ENCODE data around the gene RASSF6.
"Not testable (repeated sequence)": the region's sequence is repeated elsewhere in the genome, so short reads cannot be mapped to it uniquely, and the experiment has no call there.

RASSF6 gene

DNA sequence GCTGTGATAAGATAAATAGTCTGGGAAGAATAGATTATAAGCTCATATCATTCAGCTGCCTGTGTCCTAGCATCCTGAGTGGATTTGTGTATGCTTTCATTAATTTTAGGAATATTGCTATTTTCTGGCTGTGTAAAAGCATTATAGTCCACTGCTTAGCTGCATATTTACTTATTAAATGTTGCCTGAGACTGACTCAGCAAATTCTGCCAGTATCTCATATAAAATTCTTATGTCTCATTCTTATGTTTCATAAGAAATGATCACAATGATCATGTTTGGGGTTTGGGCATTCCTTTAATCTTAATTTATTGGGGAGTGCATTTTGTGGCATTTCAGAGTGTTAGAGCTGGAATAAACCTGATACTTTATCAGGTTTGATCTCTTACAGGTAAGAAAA, 34.9 kb downstream of the RASSF6 start:
- H3K27me3 Mint-ChIP-seq (ENCODE audit: low read depth, poor library complexity), result no peaks in the 10 kb centered on the region
- no peak overlapping the region for H3K27ac Mint-ChIP-seq
- no peak for DNase-seq

DNA sequence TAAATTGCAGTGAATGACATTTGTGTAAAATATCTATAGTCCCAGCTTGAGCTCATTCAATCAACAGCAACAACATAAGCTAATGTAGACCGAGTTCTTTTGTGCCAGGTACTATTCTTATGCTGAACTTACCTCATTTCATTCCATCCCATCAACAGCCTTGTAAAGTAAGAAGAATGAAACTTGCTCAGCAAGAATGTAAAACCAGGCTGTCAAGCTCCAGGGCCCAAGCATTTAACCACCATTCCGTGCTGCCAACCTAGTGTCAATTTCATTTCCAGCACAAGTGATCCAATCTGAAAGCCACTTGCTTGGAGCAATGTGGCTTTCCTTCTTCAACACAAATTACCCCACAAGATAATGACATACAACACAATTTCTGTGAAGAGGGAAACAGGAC, 36.6 kb downstream of the RASSF6 start:
- DNase-seq, result no peak
- Mint-ChIP-seq H3K36me3 (ENCODE audit: low read depth) (no peaks in the 10 kb centered on the region), H3K4me1 (no peaks in the 10 kb centered on the region), H3K27me3 (ENCODE audit: low read depth, poor library complexity) (no peaks in the 10 kb centered on the region), H3K4me3 (no peak overlapping the region), H3K9me3 (no peaks in the 10 kb centered on the region), H3K27ac (no peak overlapping the region)
- TF ChIP-seq, protein P1, sequence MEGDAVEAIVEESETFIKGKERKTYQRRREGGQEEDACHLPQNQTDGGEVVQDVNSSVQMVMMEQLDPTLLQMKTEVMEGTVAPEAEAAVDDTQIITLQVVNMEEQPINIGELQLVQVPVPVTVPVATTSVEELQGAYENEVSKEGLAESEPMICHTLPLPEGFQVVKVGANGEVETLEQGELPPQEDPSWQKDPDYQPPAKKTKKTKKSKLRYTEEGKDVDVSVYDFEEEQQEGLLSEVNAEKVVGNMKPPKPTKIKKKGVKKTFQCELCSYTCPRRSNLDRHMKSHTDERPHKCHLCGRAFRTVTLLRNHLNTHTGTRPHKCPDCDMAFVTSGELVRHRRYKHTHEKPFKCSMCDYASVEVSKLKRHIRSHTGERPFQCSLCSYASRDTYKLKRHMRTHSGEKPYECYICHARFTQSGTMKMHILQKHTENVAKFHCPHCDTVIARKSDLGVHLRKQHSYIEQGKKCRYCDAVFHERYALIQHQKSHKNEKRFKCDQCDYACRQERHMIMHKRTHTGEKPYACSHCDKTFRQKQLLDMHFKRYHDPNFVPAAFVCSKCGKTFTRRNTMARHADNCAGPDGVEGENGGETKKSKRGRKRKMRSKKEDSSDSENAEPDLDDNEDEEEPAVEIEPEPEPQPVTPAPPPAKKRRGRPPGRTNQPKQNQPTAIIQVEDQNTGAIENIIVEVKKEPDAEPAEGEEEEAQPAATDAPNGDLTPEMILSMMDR (IDR thresholded peaks at IDR 0.05), result no peak

More for the DNA sequence above, 34.9 kb downstream of the RASSF6 start:
- H3K4me1 Mint-ChIP-seq, result no peaks in the 10 kb centered on the region
- TF ChIP-seq, protein P1 (IDR thresholded peaks at IDR 0.05), result no peak
- H3K9me3 Mint-ChIP-seq, result no peaks in the 10 kb centered on the region
- H3K36me3 Mint-ChIP-seq (ENCODE audit: low read depth), result no peaks in the 10 kb centered on the region
- H3K4me3 Mint-ChIP-seq, result no peak overlapping the region

DNA sequence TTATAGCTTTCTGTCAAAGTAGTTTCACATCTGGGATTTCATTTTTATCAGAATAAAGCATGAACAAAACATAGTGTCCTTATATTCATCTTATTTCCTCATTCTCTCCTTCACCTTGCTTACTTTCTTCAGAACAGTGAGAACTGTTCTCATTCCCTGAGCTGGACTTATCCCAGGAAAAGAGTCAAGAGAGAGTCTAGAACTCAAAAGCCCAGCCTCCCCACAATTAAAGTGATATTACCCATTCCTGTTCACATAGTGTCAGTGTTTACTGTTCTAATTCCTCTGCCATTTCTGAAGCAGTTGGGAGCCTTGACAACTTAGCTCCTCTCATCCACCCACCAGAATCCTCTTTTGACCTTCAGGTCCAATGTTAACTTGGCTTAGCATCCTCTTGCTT, 42.9 kb downstream of the RASSF6 start:
- DNase-seq, result no peak
- H3K36me3 Mint-ChIP-seq (ENCODE audit: low read depth), result no peaks in the 10 kb centered on the region
- H3K9me3 Mint-ChIP-seq, result no peaks in the 10 kb centered on the region
- no peaks in the 10 kb centered on the region for H3K4me1 Mint-ChIP-seq
- TF ChIP-seq, protein P1 (IDR thresholded peaks at IDR 0.05), result no peak
- H3K4me3 Mint-ChIP-seq, result no peak overlapping the region
- no peak overlapping the region for H3K27ac Mint-ChIP-seq
- peaks cover 3% of the 10 kb centered on the region for H3K27me3 Mint-ChIP-seq (ENCODE audit: low read depth, poor library complexity)

DNA sequence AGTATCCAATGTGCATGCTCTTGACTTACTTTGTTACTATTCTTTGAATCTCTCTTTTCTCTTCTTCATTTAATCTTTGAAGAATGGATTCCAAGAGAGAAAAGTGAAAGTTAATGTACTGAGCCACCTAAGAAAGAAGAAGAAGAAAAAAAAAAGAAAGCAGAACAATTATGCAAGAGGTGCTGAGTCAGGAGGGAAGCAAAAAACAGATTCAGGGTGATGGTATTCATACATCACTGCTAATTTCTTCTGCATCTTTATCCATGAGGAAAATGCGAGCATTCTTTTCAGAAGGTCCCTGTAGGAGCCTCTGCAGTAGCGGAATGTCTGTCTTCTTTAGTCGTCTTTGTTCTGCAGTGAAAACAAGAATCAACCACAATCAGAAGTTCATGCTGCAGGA, 43.9 kb downstream of the RASSF6 start:
- peaks cover 3% of the 10 kb centered on the region for H3K27me3 Mint-ChIP-seq (ENCODE audit: low read depth, poor library complexity)
- H3K4me1 Mint-ChIP-seq, result no peaks in the 10 kb centered on the region
- H3K4me3 Mint-ChIP-seq, result no peak overlapping the region
- H3K36me3 Mint-ChIP-seq (ENCODE audit: low read depth), result no peaks in the 10 kb centered on the region
- no peak overlapping the region for H3K27ac Mint-ChIP-seq
- no peaks in the 10 kb centered on the region for H3K9me3 Mint-ChIP-seq
- TF ChIP-seq, protein P1 (IDR thresholded peaks at IDR 0.05), result no peak
- DNase-seq, result no peak

DNA sequence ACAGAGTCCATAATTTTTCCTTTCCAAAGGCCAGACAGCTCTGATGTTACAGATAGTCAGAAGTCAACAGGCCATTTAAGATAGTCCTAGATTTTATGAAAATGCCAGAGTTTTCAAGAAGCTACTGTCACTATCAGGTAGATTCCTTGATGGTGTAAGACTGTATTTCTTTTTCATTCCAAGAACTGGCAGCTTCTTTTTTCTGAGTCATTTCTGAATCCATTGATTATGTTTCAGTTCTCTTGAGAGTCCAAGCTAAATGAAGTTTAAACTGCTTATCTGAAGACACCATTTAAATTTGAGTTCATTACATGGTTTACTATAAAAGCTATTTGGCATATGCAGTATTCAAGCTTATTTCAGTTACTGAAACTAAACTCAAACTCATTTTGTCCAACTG, 44.6 kb downstream of the RASSF6 start:
- Mint-ChIP-seq H3K9me3 (no peaks in the 10 kb centered on the region), H3K27me3 (ENCODE audit: low read depth, poor library complexity) (peaks cover 3% of the 10 kb centered on the region), H3K36me3 (ENCODE audit: low read depth) (no peaks in the 10 kb centered on the region), H3K4me1 (no peaks in the 10 kb centered on the region), H3K4me3 (no peak overlapping the region), H3K27ac (no peak overlapping the region)
- TF ChIP-seq, protein P1 (IDR thresholded peaks at IDR 0.05), result no peak
- DNase-seq, result no peak

DNA sequence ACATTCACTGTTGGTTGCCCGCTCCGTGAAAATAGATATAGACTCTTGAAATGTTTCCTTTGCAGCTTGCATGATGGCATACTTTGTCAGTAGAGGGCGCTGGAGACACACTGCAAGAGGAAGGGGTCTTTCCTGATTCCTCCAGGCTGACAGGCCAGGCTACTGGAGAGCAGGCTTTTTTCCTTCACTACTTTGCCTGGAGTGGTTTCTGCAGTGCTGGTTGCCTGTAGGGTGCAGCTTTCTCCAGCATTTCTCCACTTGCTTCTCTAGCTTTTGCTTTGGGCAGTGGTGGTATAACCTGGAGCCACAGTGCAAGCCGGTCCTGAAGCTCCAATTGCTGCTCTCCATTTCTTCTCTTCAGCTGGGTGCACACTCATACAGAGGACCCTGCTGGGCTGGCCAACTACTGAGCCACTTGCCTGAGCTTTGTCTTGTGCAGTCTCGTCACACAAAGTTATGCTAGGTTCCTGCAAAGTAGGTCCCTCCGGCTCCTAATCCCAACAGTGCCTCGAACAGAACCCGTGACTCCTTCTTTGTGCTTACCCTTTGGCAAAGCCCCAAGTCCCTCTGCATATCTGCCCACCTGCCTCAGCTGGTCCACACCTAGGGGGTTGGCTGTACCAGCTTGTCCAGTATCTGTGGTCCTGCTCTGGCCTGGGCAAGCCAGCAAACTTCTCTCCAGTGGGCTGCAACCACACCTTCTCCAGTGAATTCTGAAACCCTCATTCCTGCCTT, 46.3 kb downstream of the RASSF6 start:
- Mint-ChIP-seq H3K9me3 (no peaks in the 10 kb centered on the region), H3K4me1 (no peaks in the 10 kb centered on the region), H3K27ac (no peak overlapping the region), H3K36me3 (ENCODE audit: low read depth) (no peaks in the 10 kb centered on the region), H3K4me3 (no peak overlapping the region), H3K27me3 (ENCODE audit: low read depth, poor library complexity) (peaks cover 3% of the 10 kb centered on the region)
- TF ChIP-seq, protein P1 (IDR thresholded peaks at IDR 0.05), result peak; percentile 92
- peak; percentile 75 for DNase-seq

DNA sequence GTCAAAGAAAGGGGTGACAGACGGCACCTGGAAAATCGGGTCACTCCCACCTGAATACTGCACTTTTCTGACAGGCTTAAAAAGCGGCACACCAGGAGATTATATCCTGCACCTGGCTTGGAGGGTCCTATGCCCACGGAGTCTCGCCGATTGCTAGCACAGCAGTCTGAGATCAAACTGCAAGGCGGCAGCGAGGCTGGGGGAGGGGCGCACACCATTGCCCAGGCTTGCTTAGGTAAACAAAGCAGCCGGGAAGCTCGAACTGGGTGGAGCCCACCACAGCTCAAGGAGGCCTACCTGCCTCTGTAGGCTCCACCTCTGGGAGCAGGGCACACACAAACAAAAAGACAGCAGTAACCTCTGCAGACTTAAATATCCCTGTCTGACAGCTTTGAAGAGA, 69.4 kb downstream of the RASSF6 start:
- not testable (repeated sequence) for H3K4me3 Mint-ChIP-seq; H3K36me3 Mint-ChIP-seq (ENCODE audit: low read depth); H3K27me3 Mint-ChIP-seq (ENCODE audit: low read depth, poor library complexity); H3K4me1 Mint-ChIP-seq; DNase-seq; H3K27ac Mint-ChIP-seq
- peaks cover 27% of the 10 kb centered on the region for H3K9me3 Mint-ChIP-seq

Data from nephron progenitor cell (in vitro differentiated cells).